Endothelial cell of umbilical vein (primary cell): ENCODE results near the gene ARHGAP32. TPM values are rescaled to one million over a fixed set of nuclear protein-coding genes. Genes with fewer than 3 reads are reported as not detected.

Experiments
- BruUV-seq: library from RNA; stranded (reverse); fragments of 400-500 nt; replicated peaks from 2 replicates; lab custom pipeline; 2021; lab: Mats Ljungman, UMichigan
- CTCF ChIA-PET: fragments of 300-600, 350-600 bp; sonication (Branson Sonifier 250); formaldehyde crosslinking; loops from one replicate; lab custom pipeline; 2021; ENCODE audit warnings: antibody characterized with exemption, inconsistent platforms; lab: Charles Lee
- POLR2A ChIA-PET: fragments of 300-600, 350-600 bp; sonication (Branson Sonifier 250); formaldehyde crosslinking; loops from one replicate; lab custom pipeline; 2021; ENCODE audit warnings: antibody characterized with exemption, inconsistent platforms; lab: Charles Lee
- DNase-seq: peaks from one replicate; pipeline ENCODE4 v3.0.0-alpha.2; 2011; ENCODE audit warnings: low read depth, low spot score
- FAIRE-seq: peaks from 2 replicates; lab custom pipeline; 2011; peaks lifted over from hg19 to GRCh38; lab: Jason Lieb, UNC
- H2AFZ ChIP-seq: 2 replicates; pipeline ENCODE4 v1.6.0; 2012; ENCODE audit warnings: low read depth, low read length, control low read depth, inconsistent platforms
- H3K27ac ChIP-seq: 2 replicates; pipeline ENCODE4 v1.5.1; 2011; ENCODE audit warnings: low read depth, mild to moderate bottlenecking, control low read depth, low read length, moderate library complexity; ENCODE audit not compliant: insufficient read depth
- H3K27me3 ChIP-seq, 2 experiments: 2 replicates each; pipeline versions ENCODE4 v1.6.0 to v1.6.1; 2011; ENCODE audit warnings: low read length in 2 of 2, mixed read lengths in 1 of 2; ENCODE audit not compliant: control insufficient read depth in 2 of 2, insufficient read depth in 2 of 2
- H3K36me3 ChIP-seq, 2 experiments: 2 replicates in 1 of 2; 3 replicates in 1 of 2; pipeline ENCODE4 v1.5.1; 2011; ENCODE audit warnings: low read length in 2 of 2, mild to moderate bottlenecking in 1 of 2, moderate library complexity in 1 of 2; ENCODE audit not compliant: control insufficient read depth in 2 of 2, insufficient read depth in 2 of 2; ENCODE audit errors: extremely low read depth in 1 of 2
- H3K4me1 ChIP-seq: 3 replicates; pipeline ENCODE4 v1.5.1; 2011; ENCODE audit warnings: mild to moderate bottlenecking, low read length; ENCODE audit not compliant: control insufficient read depth, insufficient read depth; ENCODE audit errors: extremely low read depth
- H3K4me2 ChIP-seq: 2 replicates; pipeline ENCODE4 v1.6.1; 2011; ENCODE audit warnings: low read length, control low read depth, mixed read lengths; ENCODE audit not compliant: insufficient read depth
- H3K4me3 ChIP-seq, 3 experiments: fragments of 200-600 bp in 1 of 3; sonication (generic), shearing (Covaris generic) in 1 of 3; replicated peaks in 1 of 3; 2 replicates each; pipeline ENCODE4 v1.5.1; 2011 to 2016; ENCODE audit warnings: control low read depth in 3 of 3, low read length in 3 of 3, mild to moderate bottlenecking in 2 of 3, inconsistent platforms in 1 of 3, low read depth in 1 of 3, moderate library complexity in 1 of 3; ENCODE audit not compliant: insufficient read depth in 1 of 3
- H3K79me2 ChIP-seq: 2 replicates; pipeline ENCODE4 v1.6.0; 2012; ENCODE audit warnings: low read length, inconsistent platforms; ENCODE audit not compliant: control insufficient read depth, insufficient read depth
- H3K9ac ChIP-seq: replicated peaks from 2 replicates; pipeline ENCODE3; 2011; ENCODE audit warnings: low read length, control low read depth; ENCODE audit not compliant: insufficient read depth; ENCODE audit errors: extremely low read depth
- H3K9me1 ChIP-seq: replicated peaks from 3 replicates; pipeline ENCODE4 v1.6.0; 2011; ENCODE audit warnings: mild to moderate bottlenecking, low read length; ENCODE audit not compliant: control insufficient read depth, insufficient read depth; ENCODE audit errors: extremely low read depth
- H3K9me3 ChIP-seq: replicated peaks from 2 replicates; pipeline ENCODE4 v1.5.1; 2012; ENCODE audit warnings: low read length, inconsistent platforms; ENCODE audit not compliant: control insufficient read depth, insufficient read depth
- H4K20me1 ChIP-seq: replicated peaks from 2 replicates; pipeline ENCODE3; 2011; ENCODE audit warnings: mild to moderate bottlenecking, low read length; ENCODE audit not compliant: control insufficient read depth, insufficient read depth; ENCODE audit errors: extremely low read depth
- CTCF ChIP-seq, 2 donors: IDR thresholded peaks; 1 replicate in 1 of 2; 2 replicates in 1 of 2; pipeline ENCODE4 v1.5.1; 2011; ENCODE audit warnings: low read length in 2 of 2, mild to moderate bottlenecking in 2 of 2, moderate library complexity in 2 of 2, control low read depth in 1 of 2, inconsistent platforms in 1 of 2, low read depth in 1 of 2; ENCODE audit not compliant: insufficient read depth in 1 of 2; ENCODE audit errors: extremely low read depth in 1 of 2
- EZH2 ChIP-seq: IDR thresholded peaks from 2 replicates; pipeline ENCODE4 v1.6.1; 2012; ENCODE audit warnings: borderline replicate concordance, low read depth, mild to moderate bottlenecking, moderate library complexity, low read length, inconsistent platforms; ENCODE audit not compliant: severe bottlenecking
- FOS ChIP-seq: IDR thresholded peaks from 2 replicates; pipeline ENCODE4 v1.6.1; 2011; ENCODE audit warnings: mild to moderate bottlenecking, low read length, moderate library complexity, borderline replicate concordance; ENCODE audit not compliant: insufficient read depth
- GATA2 ChIP-seq: IDR thresholded peaks from 2 replicates; pipeline ENCODE4 v1.7.0; 2011; ENCODE audit warnings: low read depth, mild to moderate bottlenecking, moderate library complexity, mixed read lengths, low read length; ENCODE audit not compliant: insufficient read length, insufficient read depth
- JUN ChIP-seq: IDR thresholded peaks from 2 replicates; pipeline ENCODE4 v1.6.1; 2011; ENCODE audit warnings: borderline replicate concordance, low read depth; ENCODE audit not compliant: insufficient read length, insufficient read depth
- MAX ChIP-seq: IDR thresholded peaks from 2 replicates; pipeline ENCODE4 v1.6.1; 2011; ENCODE audit not compliant: insufficient read depth, insufficient read length
- MYC ChIP-seq: IDR thresholded peaks from one replicate; pipeline ENCODE4 v1.6.1; 2011; ENCODE audit warnings: mild to moderate bottlenecking, low read depth, low read length
- POLR2A ChIP-seq: IDR thresholded peaks from 2 replicates; pipeline ENCODE4 v1.6.1; 2012; ENCODE audit warnings: low read depth, mild to moderate bottlenecking, control low read depth, low read length
- POLR2AphosphoS5 ChIP-seq: IDR thresholded peaks from 2 replicates; pipeline ENCODE4 v1.6.1; 2012; ENCODE audit warnings: low read depth, mild to moderate bottlenecking, control low read depth, low read length, moderate library complexity; ENCODE audit not compliant: insufficient read depth
- dilution Hi-C: fragments of 300-500 bp; cut with MboI; formaldehyde crosslinking; loops from one replicate; pipeline ENCODE4 v1.15.0; 2019; ENCODE audit warnings: low sequenced_read_pairs; ENCODE audit not compliant: extremely low pct_ligation_motif_present
- intact Hi-C: fragments of 100-400 bp; cut with micrococcal nuclease; formaldehyde crosslinking; loops from one replicate; pipeline ENCODE4 v1.10.0; 2022
- polyA plus RNA-seq, 4 experiments: library from polyadenylated mRNA; depleted of rRNA in 3 of 4; stranded (reverse) in 3 of 4; unstranded in 1 of 4; fragments of >200 nt; gene quantifications; 2 replicates each; pipeline versions ENCODE4 v1.2.1 to v1.2.3, GENCODE V29; 2011 to 2012; ENCODE audit warnings: missing spikeins in 1 of 4
- total RNA-seq: library from RNA; stranded (reverse); gene quantifications from 2 replicates; pipeline ENCODE4 v1.2.3, GENCODE V29; 2021

The ARHGAP32 gene
- total and polyA plus RNA-seq, 2 donors (not counting 3 experiments of a cell fraction or from before 2014, with no cell fraction given) = 3.4 to 9.1 TPM

GRCh38 chr11:129184581-129184980 lies 7.5 kb downstream of the ARHGAP32 start:
- no peak overlapping the region for H3K4me3 ChIP-seq
- H3K27me3 ChIP-seq = no peaks in the 10 kb centered on the region
- no peaks in the 10 kb centered on the region for H3K36me3 ChIP-seq
- no peaks in the 10 kb centered on the region for H3K9me1 ChIP-seq
- BruUV-seq = no TSS peak
- no peaks in the 10 kb centered on the region for H3K79me2 ChIP-seq
- H3K27ac ChIP-seq = no peak overlapping the region
- no peak for DNase-seq
- POLR2A ChIA-PET = no interaction called here
- TF ChIP-seq POLR2AphosphoS5 = no peak
- H2AFZ ChIP-seq = no peak overlapping the region
- H3K4me2 ChIP-seq = no peak overlapping the region
- intact Hi-C loops (no loop called here), dilution Hi-C loops (no loop called here)
- no peaks in the 10 kb centered on the region for H3K9me3 ChIP-seq
- H3K4me1 ChIP-seq = no peaks in the 10 kb centered on the region
- no peak for FAIRE-seq
- CTCF ChIA-PET = no interaction called here
- H4K20me1 ChIP-seq = no peaks in the 10 kb centered on the region
- no peak overlapping the region for H3K9ac ChIP-seq

- no peak for DNase-seq
Measured at GRCh38 chr11:129167315-129167714, 24.8 kb downstream of the ARHGAP32 start.

More at GRCh38 chr11:129167315-129167714, 24.8 kb downstream of the ARHGAP32 start:
- TF ChIP-seq CTCF (IDR thresholded peaks at IDR 0.05; ENCODE audit: extremely low read depth in 1 of 2, insufficient read depth in 1 of 2, low read depth in 1 of 2, low read length in 2 of 2) (no peak), GATA2 (no peak), POLR2A (no peak), MYC (no peak), JUN (no peak), MAX (no peak), EZH2 (no peak), FOS (no peak), POLR2AphosphoS5 (no peak)
- no peaks in the 10 kb centered on the region for H3K36me3 ChIP-seq
- no peak overlapping the region for H3K4me3 ChIP-seq
- no peaks in the 10 kb centered on the region for H3K9me1 ChIP-seq
- peaks cover 3% of the 10 kb centered on the region for H4K20me1 ChIP-seq
- H3K79me2 ChIP-seq = no peaks in the 10 kb centered on the region
- no peak overlapping the region for H3K4me2 ChIP-seq
- H3K27me3 ChIP-seq = no peaks in the 10 kb centered on the region
- dilution Hi-C loops = no loop called here
- no peak for FAIRE-seq
- no peaks in the 10 kb centered on the region for H3K4me1 ChIP-seq
- intact Hi-C loops = no loop called here
- POLR2A ChIA-PET = no interaction called here
- H2AFZ ChIP-seq = no peak overlapping the region
- H3K9me3 ChIP-seq = no peaks in the 10 kb centered on the region
- no peak overlapping the region for H3K9ac ChIP-seq
- CTCF ChIA-PET = no interaction called here
- no TSS peak for BruUV-seq
- no peak overlapping the region for H3K27ac ChIP-seq
